ENCODE measurements around the gene FUT9.

FUT9 gene

DNA sequence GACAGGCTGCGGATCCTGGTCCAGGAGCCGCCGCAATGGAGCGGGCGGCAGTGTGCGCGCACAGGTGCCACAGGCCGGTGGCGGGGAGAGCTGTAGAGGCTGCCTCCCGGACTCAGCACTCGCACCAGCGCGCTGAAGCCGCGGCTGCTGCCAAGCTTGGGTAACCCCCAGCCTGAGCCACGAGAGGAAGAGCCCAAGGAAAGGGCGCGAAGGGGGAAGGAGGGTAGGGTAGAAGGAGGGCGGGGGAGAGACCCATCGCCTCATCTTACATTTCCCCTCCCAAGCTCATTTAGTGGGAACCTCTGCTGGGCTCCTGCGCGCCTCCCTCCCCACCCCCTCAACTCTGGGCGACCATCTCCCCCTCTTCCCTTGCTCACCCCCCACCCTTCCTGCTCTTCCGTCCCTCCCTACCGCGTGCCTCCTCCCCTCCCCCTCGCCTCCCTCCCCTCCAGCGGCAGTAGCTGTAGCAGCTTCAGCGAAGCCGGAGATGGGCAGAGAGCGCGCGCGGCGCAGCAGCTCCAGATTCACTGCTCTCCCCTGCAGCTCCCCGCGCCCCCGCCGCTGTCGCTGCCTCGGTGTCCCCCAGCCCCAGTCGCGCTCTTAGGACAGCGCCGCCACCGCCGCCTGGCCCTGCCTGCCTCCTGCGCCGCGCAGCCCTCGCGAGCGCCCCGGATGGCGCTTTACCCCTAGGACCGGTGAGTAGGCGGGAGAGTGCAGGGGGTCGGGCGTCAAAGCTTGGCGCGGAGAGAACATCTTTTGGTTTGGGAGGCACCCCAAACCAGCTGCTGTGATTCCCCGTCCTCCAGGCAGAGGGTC is at the start of gene FUT9:
Gene FUT9, plus strand, starts transcription at position 457 of the 816 bp plus-strand sequence. CDS start 187,182 bp downstream, outside the sequence.
- no peak within 1 kb of the TSS for H3K4me3 Mint-ChIP-seq

DNA sequence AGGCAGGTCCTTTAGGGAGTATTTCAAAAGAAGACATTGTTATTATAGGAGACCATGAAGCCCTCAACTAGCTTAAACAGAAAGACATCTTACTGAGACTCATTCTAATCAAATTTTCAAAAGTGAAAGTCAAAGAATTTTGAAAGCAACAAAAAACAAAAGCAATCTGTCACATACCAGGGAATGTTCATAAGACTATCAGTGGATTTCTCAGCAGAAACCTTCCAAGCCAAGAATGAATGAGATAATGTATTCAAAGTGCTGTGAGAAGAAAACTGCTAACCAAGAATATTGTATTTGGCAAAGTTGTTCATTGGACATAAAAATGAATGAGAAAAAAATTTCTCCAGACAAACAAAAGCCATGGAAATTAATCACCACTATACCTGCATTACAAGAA is 48.2 kb upstream of the FUT9 start:
- ATAC-seq (replicated peaks; ENCODE audit: extremely low read depth, poor library complexity, severe bottlenecking) (no peak), DNase-seq (ENCODE audit: low spot score in 2 of 2) (no peak)
- no peaks in the 10 kb centered on the region for H3K4me1 Mint-ChIP-seq
- H3K36me3 Mint-ChIP-seq (ENCODE audit: insufficient read depth) = no peaks in the 10 kb centered on the region
- no peaks in the 10 kb centered on the region for H3K9me3 Mint-ChIP-seq
- H3K4me3 Mint-ChIP-seq = no peak overlapping the region
- no peak overlapping the region for H3K27ac Mint-ChIP-seq (ENCODE audit: low read depth)
- no peaks in the 10 kb centered on the region for H3K27me3 Mint-ChIP-seq

More for the DNA sequence above, at the start of gene FUT9:
- H3K27me3 Mint-ChIP-seq = peaks cover 35% of the 10 kb centered on the region
- no peak within 1 kb of the TSS for H3K27ac Mint-ChIP-seq (ENCODE audit: low read depth)
- H3K9me3 Mint-ChIP-seq = no peaks in the 10 kb centered on the region
- DNase-seq (ENCODE audit: low spot score in 2 of 2) (no peak), ATAC-seq (replicated peaks; ENCODE audit: extremely low read depth, poor library complexity, severe bottlenecking) (no peak)
- no peaks in the 10 kb centered on the region for H3K36me3 Mint-ChIP-seq (ENCODE audit: insufficient read depth)
- no peaks in the 10 kb centered on the region for H3K4me1 Mint-ChIP-seq

DNA sequence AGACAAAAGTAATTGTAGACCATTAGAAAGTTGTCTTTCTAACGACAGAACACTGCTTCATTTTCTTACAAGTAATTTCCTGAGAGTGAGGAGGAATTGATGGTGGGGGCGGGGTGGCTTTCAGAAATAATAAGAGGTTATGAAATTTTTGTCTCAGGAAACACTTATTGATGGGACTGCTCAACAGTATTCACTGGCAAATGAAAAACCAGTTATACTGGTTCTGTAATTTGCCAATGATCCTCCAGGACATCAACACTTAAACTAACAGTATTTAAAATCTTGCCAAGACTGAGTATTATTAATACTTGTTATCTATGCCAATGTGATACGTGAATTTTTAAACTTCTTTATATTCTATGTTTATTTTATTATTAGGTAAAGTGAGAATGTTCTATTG is 41.8 kb upstream of the FUT9 start:
- no peak overlapping the region for H3K4me3 Mint-ChIP-seq
- DNase-seq (ENCODE audit: low spot score in 2 of 2) (no peak), ATAC-seq (replicated peaks; ENCODE audit: extremely low read depth, poor library complexity, severe bottlenecking) (no peak)
- peaks cover 5% of the 10 kb centered on the region for H3K9me3 Mint-ChIP-seq
- H3K27me3 Mint-ChIP-seq = no peaks in the 10 kb centered on the region
- no peaks in the 10 kb centered on the region for H3K4me1 Mint-ChIP-seq
- no peaks in the 10 kb centered on the region for H3K36me3 Mint-ChIP-seq (ENCODE audit: insufficient read depth)
- H3K27ac Mint-ChIP-seq (ENCODE audit: low read depth) = no peak overlapping the region

DNA sequence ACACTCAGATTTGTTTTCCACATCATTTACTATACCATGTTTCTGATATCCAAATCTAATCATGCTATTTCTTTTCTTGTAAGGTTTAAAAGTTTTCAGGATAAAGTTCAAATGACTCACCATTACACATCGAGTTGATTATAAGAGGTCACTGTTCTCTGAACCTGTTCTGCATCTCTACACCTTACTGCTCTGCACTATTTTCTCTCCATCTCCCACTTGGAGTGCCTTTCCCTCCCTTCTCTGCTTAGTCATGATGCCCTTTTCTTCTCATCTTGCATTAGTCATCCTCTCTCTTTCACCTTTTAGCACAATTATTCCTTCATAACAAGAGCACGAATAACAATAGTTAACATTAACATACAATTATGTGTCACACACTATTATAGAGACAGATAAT is 37.5 kb upstream of the FUT9 start:
- H3K27ac Mint-ChIP-seq (ENCODE audit: low read depth) = no peak overlapping the region
- no peaks in the 10 kb centered on the region for H3K27me3 Mint-ChIP-seq
- no peak overlapping the region for H3K4me3 Mint-ChIP-seq
- no peaks in the 10 kb centered on the region for H3K36me3 Mint-ChIP-seq (ENCODE audit: insufficient read depth)
- DNase-seq (ENCODE audit: low spot score in 2 of 2) (no peak), ATAC-seq (replicated peaks; ENCODE audit: extremely low read depth, poor library complexity, severe bottlenecking) (no peak)
- peaks cover 5% of the 10 kb centered on the region for H3K9me3 Mint-ChIP-seq
- no peaks in the 10 kb centered on the region for H3K4me1 Mint-ChIP-seq

DNA sequence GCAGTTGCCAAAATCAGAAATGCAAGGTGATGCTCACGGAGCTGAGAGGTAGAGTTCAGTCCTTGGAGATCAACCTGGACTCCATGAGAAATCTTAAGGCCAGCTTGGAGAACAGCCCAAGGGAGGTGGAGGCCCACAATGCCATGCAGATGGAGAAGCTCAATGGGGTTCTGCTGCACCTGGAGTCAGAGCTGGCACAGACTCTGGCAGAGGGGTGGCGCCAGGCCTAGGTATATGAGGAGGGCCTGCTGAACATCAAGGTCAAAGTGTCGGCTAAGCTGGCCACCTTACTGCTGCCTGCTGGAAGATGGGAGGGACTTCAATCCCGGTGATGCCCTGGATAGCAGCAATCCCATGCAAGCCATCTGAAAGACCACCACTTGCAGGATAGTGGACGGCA is 23.9 kb upstream of the FUT9 start:
- Mint-ChIP-seq H3K9me3 (peaks cover 14% of the 10 kb centered on the region), H3K4me1 (no peaks in the 10 kb centered on the region), H3K27me3 (no peaks in the 10 kb centered on the region), H3K4me3 (no peak overlapping the region), H3K27ac (ENCODE audit: low read depth) (no peak overlapping the region), H3K36me3 (ENCODE audit: insufficient read depth) (no peaks in the 10 kb centered on the region)
- DNase-seq (ENCODE audit: low spot score in 2 of 2) = no peak
- no peak for ATAC-seq (replicated peaks; ENCODE audit: extremely low read depth, poor library complexity, severe bottlenecking)

DNA sequence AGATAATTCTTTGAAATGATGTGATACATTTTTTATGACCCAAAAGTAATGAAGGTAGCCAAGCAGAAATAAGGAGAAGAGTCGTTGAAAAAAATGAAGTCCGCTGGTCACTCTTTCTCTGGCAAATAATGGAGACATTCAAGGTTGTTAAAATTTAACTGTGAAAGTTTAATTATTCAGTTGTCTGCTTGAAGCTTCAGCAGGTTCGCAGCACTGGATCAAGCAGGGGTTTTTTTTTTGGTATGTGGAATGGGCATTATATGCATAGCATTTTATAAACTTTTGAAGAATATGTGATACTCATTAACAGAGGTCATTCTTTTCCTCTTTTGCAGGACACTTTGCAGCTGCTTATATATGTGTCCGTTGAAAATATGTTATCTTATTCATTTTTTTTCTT is 21.6 kb upstream of the FUT9 start:
- Mint-ChIP-seq H3K9me3 (peaks cover 14% of the 10 kb centered on the region), H3K27ac (ENCODE audit: low read depth) (no peak overlapping the region), H3K4me1 (no peaks in the 10 kb centered on the region), H3K36me3 (ENCODE audit: insufficient read depth) (no peaks in the 10 kb centered on the region), H3K27me3 (no peaks in the 10 kb centered on the region), H3K4me3 (no peak overlapping the region)
- no peak for DNase-seq (ENCODE audit: low spot score in 2 of 2)
- ATAC-seq (replicated peaks; ENCODE audit: extremely low read depth, poor library complexity, severe bottlenecking) = no peak

- peaks cover 8% of the 10 kb centered on the region for H3K9me3 Mint-ChIP-seq
- no peaks in the 10 kb centered on the region for H3K4me1 Mint-ChIP-seq
- H3K4me3 Mint-ChIP-seq = no peak overlapping the region
- ATAC-seq (replicated peaks; ENCODE audit: extremely low read depth, poor library complexity, severe bottlenecking) = no peak
- H3K27ac Mint-ChIP-seq (ENCODE audit: low read depth) = no peak overlapping the region
- H3K27me3 Mint-ChIP-seq = no peaks in the 10 kb centered on the region
- H3K36me3 Mint-ChIP-seq (ENCODE audit: insufficient read depth) = no peaks in the 10 kb centered on the region
- no peak for DNase-seq (ENCODE audit: low spot score in 2 of 2)
These were observed 17.6 kb upstream of the FUT9 start for GRCh38 chr6:95998133-95998532.

- Mint-ChIP-seq H3K9me3 (peaks cover 8% of the 10 kb centered on the region), H3K4me1 (no peaks in the 10 kb centered on the region), H3K27ac (ENCODE audit: low read depth) (no peak overlapping the region), H3K27me3 (no peaks in the 10 kb centered on the region), H3K4me3 (no peak overlapping the region), H3K36me3 (ENCODE audit: insufficient read depth) (no peaks in the 10 kb centered on the region)
- ATAC-seq (replicated peaks; ENCODE audit: extremely low read depth, poor library complexity, severe bottlenecking) (no peak), DNase-seq (ENCODE audit: low spot score in 2 of 2) (no peak)
These were observed 13.7 kb upstream of the FUT9 start for GRCh38 chr6:96001891-96002575.

GRCh38 chr6:96002576-96002910 is 13.2 kb upstream of the FUT9 start:
- H3K4me3 Mint-ChIP-seq = no peak overlapping the region
- no peaks in the 10 kb centered on the region for H3K36me3 Mint-ChIP-seq (ENCODE audit: insufficient read depth)
- peaks cover 8% of the 10 kb centered on the region for H3K9me3 Mint-ChIP-seq
- H3K4me1 Mint-ChIP-seq = no peaks in the 10 kb centered on the region
- ATAC-seq (replicated peaks; ENCODE audit: extremely low read depth, poor library complexity, severe bottlenecking) = no peak
- H3K27me3 Mint-ChIP-seq = no peaks in the 10 kb centered on the region
- no peak for DNase-seq (ENCODE audit: low spot score in 2 of 2)
- no peak overlapping the region for H3K27ac Mint-ChIP-seq (ENCODE audit: low read depth)

DNA sequence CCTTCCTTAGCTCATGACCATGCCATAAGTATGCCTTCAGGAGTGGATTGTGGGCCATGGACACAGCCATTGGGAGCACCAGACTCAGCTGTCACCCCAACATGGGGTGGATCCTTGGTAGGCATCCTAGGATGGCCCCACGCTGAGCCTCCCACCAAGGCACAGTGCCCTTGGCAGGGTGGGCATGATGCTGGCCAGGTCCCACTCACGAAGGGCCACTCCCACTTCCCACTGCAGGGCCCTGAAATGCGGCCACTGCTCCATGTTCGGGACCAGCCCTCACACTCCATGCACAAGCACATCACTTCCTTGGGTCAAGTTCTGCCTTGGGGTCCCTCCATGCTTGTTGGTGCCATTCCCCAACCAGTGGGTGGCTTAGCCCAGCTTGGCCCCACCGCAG is 12.9 kb upstream of the FUT9 start:
- no peak for DNase-seq (ENCODE audit: low spot score in 2 of 2)
- ATAC-seq (replicated peaks; ENCODE audit: extremely low read depth, poor library complexity, severe bottlenecking) = no peak
- no peaks in the 10 kb centered on the region for H3K4me1 Mint-ChIP-seq
- H3K9me3 Mint-ChIP-seq = peaks cover 8% of the 10 kb centered on the region
- H3K27me3 Mint-ChIP-seq = no peaks in the 10 kb centered on the region
- no peak overlapping the region for H3K27ac Mint-ChIP-seq (ENCODE audit: low read depth)
- H3K4me3 Mint-ChIP-seq = no peak overlapping the region
- no peaks in the 10 kb centered on the region for H3K36me3 Mint-ChIP-seq (ENCODE audit: insufficient read depth)

DNA sequence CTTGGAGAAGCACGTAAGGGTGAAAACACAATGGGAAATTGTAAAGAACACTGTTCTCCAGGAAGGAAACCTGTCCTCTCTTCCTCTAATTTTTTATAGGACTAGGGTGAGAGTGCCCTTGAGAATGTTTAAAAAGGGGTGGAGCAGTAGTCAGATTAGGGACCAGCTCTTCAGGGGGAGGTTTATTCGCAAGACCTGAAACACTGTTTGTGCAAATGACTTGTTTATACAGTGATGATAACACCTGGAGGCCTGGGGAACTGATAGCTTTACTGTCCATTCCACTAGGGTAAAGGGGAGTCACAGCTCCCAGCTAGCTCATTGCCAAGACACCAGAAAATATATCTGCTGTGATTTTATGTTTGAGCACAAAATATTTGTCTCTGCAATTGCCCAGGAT is 8.1 kb upstream of the FUT9 start:
- DNase-seq (ENCODE audit: low spot score in 2 of 2) = no peak
- Mint-ChIP-seq H3K27ac (ENCODE audit: low read depth) (no peak overlapping the region), H3K36me3 (ENCODE audit: insufficient read depth) (no peaks in the 10 kb centered on the region), H3K27me3 (no peaks in the 10 kb centered on the region), H3K9me3 (no peaks in the 10 kb centered on the region), H3K4me3 (no peak overlapping the region), H3K4me1 (no peaks in the 10 kb centered on the region)
- no peak for ATAC-seq (replicated peaks; ENCODE audit: extremely low read depth, poor library complexity, severe bottlenecking)

GRCh38 chr6:96013531-96013930 is 2.2 kb upstream of the FUT9 start:
- Mint-ChIP-seq H3K27me3 (peaks cover 35% of the 10 kb centered on the region), H3K9me3 (no peaks in the 10 kb centered on the region), H3K4me3 (no peak overlapping the region), H3K4me1 (no peaks in the 10 kb centered on the region), H3K36me3 (ENCODE audit: insufficient read depth) (no peaks in the 10 kb centered on the region), H3K27ac (ENCODE audit: low read depth) (no peak overlapping the region)
- DNase-seq (ENCODE audit: low spot score in 2 of 2) = no peak
- ATAC-seq (replicated peaks; ENCODE audit: extremely low read depth, poor library complexity, severe bottlenecking) = no peak

DNA sequence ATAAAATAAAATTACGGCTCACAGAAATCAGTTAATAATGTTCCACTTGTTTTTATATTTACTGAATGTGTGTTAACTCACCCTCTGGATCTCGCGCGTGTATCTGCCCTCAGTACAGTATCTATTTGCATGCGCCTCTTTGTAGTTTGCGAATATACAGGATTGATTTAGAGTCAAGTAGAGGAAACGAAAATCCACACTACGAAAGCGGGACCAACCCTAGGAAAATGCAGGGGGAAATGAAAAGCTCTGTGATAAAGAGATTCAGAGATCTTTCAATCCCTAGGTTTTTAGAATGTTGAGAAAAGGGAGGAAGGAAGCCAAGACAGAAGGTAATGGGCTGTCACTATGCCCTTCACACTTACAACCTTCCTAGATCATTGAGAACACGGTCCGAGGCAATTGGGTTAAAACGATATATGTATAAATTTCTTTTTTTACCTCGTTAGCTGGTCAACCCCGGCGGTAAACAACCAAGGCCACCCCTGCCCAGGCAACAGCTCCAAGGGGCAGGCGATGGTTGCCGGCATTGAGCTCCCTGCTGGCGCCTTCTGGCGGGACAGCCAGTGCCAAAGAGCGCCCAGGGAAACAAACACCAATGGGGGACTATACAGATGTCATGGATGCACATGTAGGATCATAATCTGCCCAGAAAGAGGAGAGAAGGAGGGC is 792 bp upstream of the FUT9 start:
- no peak for ATAC-seq (replicated peaks; ENCODE audit: extremely low read depth, poor library complexity, severe bottlenecking)
- no peak for DNase-seq (ENCODE audit: low spot score in 2 of 2)
- peaks cover 35% of the 10 kb centered on the region for H3K27me3 Mint-ChIP-seq
- H3K9me3 Mint-ChIP-seq = no peaks in the 10 kb centered on the region
- no peaks in the 10 kb centered on the region for H3K36me3 Mint-ChIP-seq (ENCODE audit: insufficient read depth)
- H3K4me3 Mint-ChIP-seq = no peak overlapping the region
- H3K27ac Mint-ChIP-seq (ENCODE audit: low read depth) = no peak overlapping the region
- no peaks in the 10 kb centered on the region for H3K4me1 Mint-ChIP-seq

All from central memory CD8-positive, alpha-beta T cell (primary cell).